IPS-20b (cell line): Measurements from ENCODE around the gene USP53.
"Not testable (repeated sequence)": the region's sequence is repeated elsewhere in the genome, so short reads cannot be mapped to it uniquely, and the experiment has no call there.

Experiments used
- H3K27ac ChIP-seq: one replicate; pipeline ENCODE4 v1.5.1; 2013; ENCODE audit warnings: low read length
- H3K27me3 ChIP-seq: 2 replicates; pipeline ENCODE4 v1.6.1; 2013; ENCODE audit warnings: mild to moderate bottlenecking, low read length, inconsistent platforms; ENCODE audit not compliant: insufficient read depth
- H3K36me3 ChIP-seq: 2 replicates; pipeline ENCODE4 v1.6.1; 2013; ENCODE audit warnings: low read depth, mild to moderate bottlenecking, inconsistent platforms, low read length, moderate library complexity; ENCODE audit not compliant: insufficient read depth
- H3K4me1 ChIP-seq: 2 replicates; pipeline ENCODE4 v1.6.1; 2013; ENCODE audit warnings: mild to moderate bottlenecking, control low read depth, inconsistent platforms, low read length, moderate library complexity; ENCODE audit not compliant: insufficient read depth
- H3K4me3 ChIP-seq: 2 replicates; pipeline ENCODE4 v1.5.1; 2013; ENCODE audit warnings: mild to moderate bottlenecking, low read length, inconsistent platforms
- H3K9ac ChIP-seq: 2 replicates; pipeline ENCODE4 v1.6.1; 2013; ENCODE audit warnings: low read depth, mild to moderate bottlenecking, inconsistent platforms, low read length, moderate library complexity
- H3K9me3 ChIP-seq: 2 replicates; pipeline ENCODE4 v1.6.1; 2013; ENCODE audit warnings: mild to moderate bottlenecking, low read depth, low read length, inconsistent platforms; ENCODE audit not compliant: insufficient read depth

Gene USP53

DNA sequence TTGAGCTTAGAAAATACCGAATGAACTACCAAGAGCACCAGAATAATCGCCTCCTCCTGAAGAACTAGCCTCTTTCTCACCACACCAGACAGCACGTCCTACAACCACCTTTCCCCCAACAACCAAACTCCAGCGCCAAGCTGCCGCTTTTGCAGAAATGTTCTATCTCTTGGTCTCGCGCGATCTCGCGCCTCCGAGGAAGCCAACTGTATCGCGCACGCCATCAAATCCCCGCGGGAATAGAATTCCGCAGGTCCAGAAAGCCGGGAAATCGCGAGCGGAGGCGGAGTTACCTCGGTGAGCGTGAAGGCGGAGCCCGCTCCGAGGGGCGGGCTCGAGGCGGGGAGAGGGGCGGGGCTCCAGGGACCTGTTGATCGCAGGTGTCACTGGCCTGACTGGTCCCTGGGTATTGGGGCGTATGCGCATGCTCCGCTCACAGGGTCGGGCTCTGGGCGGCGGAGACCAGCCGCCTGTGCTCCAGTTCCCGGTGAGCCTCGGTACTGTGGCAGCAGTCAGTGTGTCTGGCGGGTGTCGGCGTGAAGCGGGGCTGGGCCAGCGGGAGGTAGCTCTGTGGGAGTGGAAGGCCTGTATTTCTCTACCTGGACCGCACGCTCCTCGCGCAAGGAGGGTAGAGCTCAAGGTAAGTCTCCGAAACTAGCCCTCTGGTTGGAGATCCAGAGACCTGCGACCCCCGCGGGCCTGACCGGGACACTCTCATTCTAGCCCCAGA, at the start of gene USP53:
Gene USP53 (plus strand): TSS at position 480 of the 730 bp plus-strand sequence. CDS start 27,047 bp downstream, outside the sequence.
- H3K4me1 ChIP-seq = peaks cover 14% of the 10 kb centered on the region
- peaks cover 15% of the 10 kb centered on the region for H3K27me3 ChIP-seq
- peak within 1 kb of the TSS; percentile 84 for H3K4me3 ChIP-seq
- H3K9ac ChIP-seq = peak within 1 kb of the TSS; percentile 92
- H3K27ac ChIP-seq = peak within 1 kb of the TSS; percentile 76
- H3K9me3 ChIP-seq = no peaks in the 10 kb centered on the region
- H3K36me3 ChIP-seq = peaks cover 3% of the 10 kb centered on the region; the same call in 1 of the 2 replicates

GRCh38 chr4:119165767-119166166, 46.7 kb upstream of the USP53 start:
- Histone ChIP-seq H3K9ac (no peak overlapping the region), H3K27ac (no peak overlapping the region), H3K4me1 (no peaks in the 10 kb centered on the region)

DNA sequence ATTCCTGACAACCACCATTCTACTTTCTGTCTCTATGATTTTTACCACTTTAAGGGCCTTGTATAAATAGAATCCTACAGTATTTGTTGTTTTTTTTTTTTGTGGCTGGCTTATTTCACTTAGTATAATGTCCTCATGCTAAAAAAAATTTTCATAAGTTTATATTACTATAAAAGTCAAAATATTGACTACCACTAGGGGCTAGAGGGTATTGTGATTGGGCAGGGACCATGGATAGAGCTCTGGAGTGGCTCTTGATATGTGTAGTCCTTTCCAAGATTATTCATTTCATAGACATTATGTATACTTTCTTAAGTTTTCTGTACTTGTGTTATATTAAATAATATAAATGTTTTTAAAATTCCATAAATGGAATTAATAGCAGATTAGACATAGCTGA, 42.3 kb upstream of the USP53 start:
- H3K9ac ChIP-seq = no peak overlapping the region
- H3K36me3 ChIP-seq = no peaks in the 10 kb centered on the region
- no peaks in the 10 kb centered on the region for H3K9me3 ChIP-seq
- no peaks in the 10 kb centered on the region for H3K27me3 ChIP-seq
- H3K27ac ChIP-seq = no peak overlapping the region
- no peak overlapping the region for H3K4me3 ChIP-seq
- H3K4me1 ChIP-seq = no peaks in the 10 kb centered on the region

More at GRCh38 chr4:119165767-119166166, 46.7 kb upstream of the USP53 start:
- Histone ChIP-seq H3K9me3 (no peaks in the 10 kb centered on the region), H3K36me3 (no peaks in the 10 kb centered on the region), H3K27me3 (no peaks in the 10 kb centered on the region), H3K4me3 (no peak overlapping the region)

GRCh38 chr4:119172223-119172622, 40.3 kb upstream of the USP53 start:
- H3K4me3 ChIP-seq = no peak overlapping the region
- no peaks in the 10 kb centered on the region for H3K36me3 ChIP-seq
- no peaks in the 10 kb centered on the region for H3K9me3 ChIP-seq
- H3K4me1 ChIP-seq = no peaks in the 10 kb centered on the region
- no peaks in the 10 kb centered on the region for H3K27me3 ChIP-seq
- H3K9ac ChIP-seq = no peak overlapping the region
- no peak overlapping the region for H3K27ac ChIP-seq

DNA sequence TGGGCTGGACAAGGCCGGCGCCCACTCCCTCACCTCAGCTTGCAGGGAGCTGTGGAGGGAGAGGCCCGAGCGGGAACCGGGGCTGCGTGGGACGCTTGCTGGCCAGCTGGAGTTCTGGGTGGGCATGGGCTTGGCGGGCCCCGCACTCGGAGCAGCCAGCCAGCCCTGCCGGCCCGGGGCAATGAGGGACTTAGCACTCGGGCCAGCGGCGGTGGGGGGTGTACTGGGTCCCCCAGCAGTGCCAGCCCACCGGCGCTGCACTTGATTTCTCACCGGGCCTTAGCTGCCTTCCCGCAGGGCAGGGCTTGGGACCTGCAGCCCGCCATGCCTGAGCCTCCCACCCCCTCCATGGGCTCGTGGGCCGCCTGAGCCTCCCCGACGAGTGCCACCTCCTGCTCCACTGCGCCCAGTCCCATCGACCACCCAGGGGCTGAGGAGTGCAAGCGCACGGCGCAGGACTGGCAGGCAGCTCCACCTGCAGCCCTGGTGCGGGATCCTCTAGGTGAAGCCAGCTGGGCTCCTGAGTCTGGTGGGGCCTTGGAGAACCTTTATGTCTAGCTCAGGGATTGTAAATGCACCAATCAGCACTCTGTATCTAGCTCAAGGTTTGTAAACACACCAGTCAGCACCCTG, 38.7 kb upstream of the USP53 start:
- H3K27ac ChIP-seq = not testable (repeated sequence)

DNA sequence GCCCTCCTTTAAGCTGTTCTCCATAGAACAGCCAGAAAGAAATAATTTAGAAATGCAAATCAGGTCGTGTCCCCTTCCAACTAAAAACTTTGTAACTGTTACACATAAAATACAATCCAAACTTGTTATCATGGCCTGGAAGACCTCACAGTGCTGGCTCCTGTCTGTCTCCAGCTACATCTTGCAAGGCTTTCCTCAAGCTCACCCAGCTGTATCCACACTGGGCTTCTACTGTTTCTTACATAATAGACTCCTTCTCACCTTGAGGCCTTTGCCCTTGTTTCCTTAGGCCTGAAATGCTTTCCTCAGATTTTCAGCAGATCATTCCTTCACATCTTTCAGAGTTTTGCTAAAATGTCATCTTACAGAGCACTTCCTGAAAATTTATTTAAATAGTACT, 33.5 kb upstream of the USP53 start:
- no peak overlapping the region for H3K27ac ChIP-seq
- H3K4me3 ChIP-seq = no peak overlapping the region
- H3K9ac ChIP-seq = no peak overlapping the region
- H3K36me3 ChIP-seq = no peaks in the 10 kb centered on the region
- H3K4me1 ChIP-seq = no peaks in the 10 kb centered on the region
- no peaks in the 10 kb centered on the region for H3K9me3 ChIP-seq
- no peaks in the 10 kb centered on the region for H3K27me3 ChIP-seq

More for the DNA sequence above, 38.7 kb upstream of the USP53 start:
- H3K4me3 ChIP-seq, H3K27me3 ChIP-seq, H3K9me3 ChIP-seq, H3K4me1 ChIP-seq, H3K9ac ChIP-seq, H3K36me3 ChIP-seq: not testable (repeated sequence)

DNA sequence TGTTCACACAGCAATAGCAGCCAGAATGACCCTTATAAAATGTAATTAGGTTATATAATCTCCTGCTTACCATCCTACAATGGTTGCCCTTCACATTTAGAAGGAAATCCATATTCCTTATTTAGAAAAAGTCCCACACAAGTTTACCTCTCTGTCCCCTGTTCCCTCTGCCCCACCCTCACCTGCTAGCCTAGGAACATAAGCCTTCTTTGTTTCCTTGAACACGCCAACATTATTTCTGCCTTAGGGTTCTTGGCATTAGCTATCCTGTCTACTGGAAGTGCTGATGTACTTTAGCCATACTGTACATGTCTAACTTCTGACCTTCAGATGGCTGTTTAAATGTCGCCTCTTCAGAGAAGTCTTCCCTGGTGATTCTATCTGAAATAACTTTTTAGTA, 28.4 kb upstream of the USP53 start:
- Histone ChIP-seq H3K27ac (no peak overlapping the region), H3K36me3 (no peaks in the 10 kb centered on the region), H3K27me3 (no peaks in the 10 kb centered on the region), H3K9me3 (no peaks in the 10 kb centered on the region), H3K4me3 (no peak overlapping the region), H3K9ac (no peak overlapping the region), H3K4me1 (no peaks in the 10 kb centered on the region)

DNA sequence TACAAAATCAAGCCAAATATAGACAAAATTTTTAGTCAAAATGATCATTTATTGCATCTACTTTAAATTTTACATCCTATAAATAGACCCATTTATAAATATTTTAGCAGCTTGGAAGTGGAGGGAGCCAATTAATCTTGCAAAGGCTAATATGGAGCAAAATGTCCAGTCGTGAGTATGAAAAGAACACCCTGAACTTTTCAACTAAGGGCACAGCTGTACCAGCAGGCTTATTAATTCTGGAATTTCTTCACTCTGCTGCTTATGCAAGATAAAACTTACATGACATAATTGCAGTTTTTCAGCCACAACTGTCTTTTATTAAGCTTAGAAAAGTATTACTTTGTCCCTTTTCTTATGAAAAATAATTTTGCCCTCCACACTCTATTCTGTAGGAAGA, 22.9 kb upstream of the USP53 start:
- Histone ChIP-seq H3K4me3 (no peak overlapping the region), H3K4me1 (no peaks in the 10 kb centered on the region), H3K27me3 (no peaks in the 10 kb centered on the region), H3K9ac (no peak overlapping the region), H3K9me3 (no peaks in the 10 kb centered on the region), H3K27ac (no peak overlapping the region), H3K36me3 (no peaks in the 10 kb centered on the region)

DNA sequence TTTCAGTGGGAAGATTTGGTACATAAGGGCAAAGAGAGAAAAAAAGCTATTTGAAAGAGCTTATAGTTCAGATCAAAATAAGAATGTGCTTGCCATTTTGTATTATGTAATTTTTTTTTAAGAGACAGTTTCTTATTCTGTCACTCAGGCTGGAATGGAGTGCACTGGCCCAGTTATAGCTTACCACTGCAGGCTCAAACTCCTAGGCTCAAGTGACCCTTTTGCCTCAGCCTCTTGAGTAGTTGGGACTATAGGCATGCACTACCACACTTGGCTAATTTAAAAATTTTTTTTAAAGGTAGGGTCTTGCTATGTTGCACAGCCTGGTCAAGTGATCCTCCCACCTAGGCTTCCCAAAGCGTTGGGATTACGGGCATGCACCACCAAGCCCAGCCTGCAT, 22.2 kb upstream of the USP53 start:
- no peaks in the 10 kb centered on the region for H3K9me3 ChIP-seq

DNA sequence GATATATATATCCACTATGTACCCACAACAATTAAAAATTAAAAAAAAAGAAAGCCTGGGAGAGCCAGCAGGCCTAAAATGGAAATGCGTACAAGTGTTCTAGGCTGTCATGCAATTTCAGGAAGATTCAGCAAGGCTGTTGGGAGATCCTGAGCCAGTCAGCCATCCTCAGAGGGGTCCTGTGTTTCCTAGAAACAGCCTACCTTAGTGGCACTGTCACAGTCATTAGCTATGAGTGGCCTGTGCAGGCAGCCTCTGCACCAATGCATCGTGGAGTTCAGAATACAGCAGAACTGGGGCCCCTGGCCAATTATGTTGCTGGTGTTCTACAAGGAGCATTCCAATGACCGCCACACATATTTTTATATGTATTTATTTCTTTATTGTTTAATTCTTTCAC, 21.0 kb upstream of the USP53 start:
- no peaks in the 10 kb centered on the region for H3K36me3 ChIP-seq
- H3K9me3 ChIP-seq = no peaks in the 10 kb centered on the region
- H3K27ac ChIP-seq = no peak overlapping the region
- H3K4me3 ChIP-seq = no peak overlapping the region
- H3K9ac ChIP-seq = no peak overlapping the region
- H3K27me3 ChIP-seq = no peaks in the 10 kb centered on the region
- no peaks in the 10 kb centered on the region for H3K4me1 ChIP-seq

More for the DNA sequence above, 22.2 kb upstream of the USP53 start:
- no peaks in the 10 kb centered on the region for H3K4me1 ChIP-seq
- no peaks in the 10 kb centered on the region for H3K36me3 ChIP-seq
- H3K27ac ChIP-seq = no peak overlapping the region
- H3K4me3 ChIP-seq = no peak overlapping the region
- H3K27me3 ChIP-seq = no peaks in the 10 kb centered on the region
- no peak overlapping the region for H3K9ac ChIP-seq

GRCh38 chr4:119197772-119198212, 14.7 kb upstream of the USP53 start:
- no peaks in the 10 kb centered on the region for H3K9me3 ChIP-seq
- H3K27ac ChIP-seq = no peak overlapping the region
- H3K27me3 ChIP-seq = no peaks in the 10 kb centered on the region
- no peak overlapping the region for H3K9ac ChIP-seq
- H3K4me1 ChIP-seq = no peaks in the 10 kb centered on the region
- H3K36me3 ChIP-seq = no peaks in the 10 kb centered on the region
- H3K4me3 ChIP-seq = no peak overlapping the region

DNA sequence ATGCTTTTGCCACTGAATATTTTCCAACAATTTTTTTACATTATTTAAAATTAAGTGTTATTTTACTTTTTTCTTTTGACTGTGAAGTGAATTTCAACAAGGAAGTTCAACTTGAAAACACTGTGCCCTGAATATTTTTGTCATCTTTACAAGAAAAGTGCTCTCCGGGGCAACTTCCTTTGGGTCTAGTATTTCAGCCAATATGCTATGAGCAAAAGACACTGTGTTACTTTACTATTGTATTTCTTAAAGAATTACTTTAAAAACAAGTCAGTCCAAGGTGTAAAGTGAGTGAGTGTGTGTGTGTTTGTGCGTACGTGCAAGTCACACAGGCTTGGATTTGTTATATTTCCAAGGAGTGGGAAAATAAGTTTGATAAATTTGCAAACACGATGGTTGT, 7.6 kb upstream of the USP53 start:
- Histone ChIP-seq H3K27ac (no peak overlapping the region), H3K9ac (no peak overlapping the region), H3K36me3 (no peaks in the 10 kb centered on the region), H3K9me3 (no peaks in the 10 kb centered on the region), H3K27me3 (no peaks in the 10 kb centered on the region; the same call in 1 of the 2 replicates), H3K4me1 (peaks cover 14% of the 10 kb centered on the region; the same call in 1 of the 2 replicates), H3K4me3 (no peak overlapping the region)
